PC-3 (cell line): ENCODE results near the gene TMX3.

Source experiments
- EZH2phosphoT487 ChIP-seq: fragments of 300-600 bp; sonication (generic); IDR thresholded peaks from 2 replicates; pipeline ENCODE4 v1.6.1; 2018; ENCODE audit warnings: mild to moderate bottlenecking, antibody characterized with exemption, low read length, borderline replicate concordance
- TF ChIP-seq, protein P1 (sequence below): fragments of 300-600 bp; sonication (generic); conservative IDR thresholded peaks from 2 replicates; pipeline ENCODE4 v1.5.1; 2017; ENCODE audit warnings: antibody characterized with exemption, low read depth, mild to moderate bottlenecking, low read length

DNA sequence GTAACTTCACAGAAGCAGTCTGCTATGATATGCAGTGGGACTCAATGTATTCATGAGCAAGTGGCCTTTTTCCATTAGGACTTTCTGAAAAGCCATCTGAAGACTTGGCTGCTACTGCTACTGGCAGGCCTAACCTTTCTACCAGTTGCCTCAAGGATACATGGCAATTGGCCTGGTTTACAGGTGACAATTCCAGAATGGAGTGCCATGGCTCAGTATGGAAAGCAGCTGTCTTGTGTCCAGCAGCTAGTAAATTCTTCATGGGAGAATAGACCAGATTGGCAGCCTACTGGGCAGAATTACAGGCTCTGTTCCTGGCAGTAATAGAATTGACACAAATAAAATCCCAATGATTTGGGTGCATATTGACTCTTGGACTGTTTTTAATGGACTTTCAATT is 12.6 kb upstream of the TMX3 start:
- TF ChIP-seq, protein P1, sequence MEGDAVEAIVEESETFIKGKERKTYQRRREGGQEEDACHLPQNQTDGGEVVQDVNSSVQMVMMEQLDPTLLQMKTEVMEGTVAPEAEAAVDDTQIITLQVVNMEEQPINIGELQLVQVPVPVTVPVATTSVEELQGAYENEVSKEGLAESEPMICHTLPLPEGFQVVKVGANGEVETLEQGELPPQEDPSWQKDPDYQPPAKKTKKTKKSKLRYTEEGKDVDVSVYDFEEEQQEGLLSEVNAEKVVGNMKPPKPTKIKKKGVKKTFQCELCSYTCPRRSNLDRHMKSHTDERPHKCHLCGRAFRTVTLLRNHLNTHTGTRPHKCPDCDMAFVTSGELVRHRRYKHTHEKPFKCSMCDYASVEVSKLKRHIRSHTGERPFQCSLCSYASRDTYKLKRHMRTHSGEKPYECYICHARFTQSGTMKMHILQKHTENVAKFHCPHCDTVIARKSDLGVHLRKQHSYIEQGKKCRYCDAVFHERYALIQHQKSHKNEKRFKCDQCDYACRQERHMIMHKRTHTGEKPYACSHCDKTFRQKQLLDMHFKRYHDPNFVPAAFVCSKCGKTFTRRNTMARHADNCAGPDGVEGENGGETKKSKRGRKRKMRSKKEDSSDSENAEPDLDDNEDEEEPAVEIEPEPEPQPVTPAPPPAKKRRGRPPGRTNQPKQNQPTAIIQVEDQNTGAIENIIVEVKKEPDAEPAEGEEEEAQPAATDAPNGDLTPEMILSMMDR, result no peak
- TF ChIP-seq EZH2phosphoT487, result no peak
